Measurements from ENCODE around the gene GNPAT. TPM values are rescaled to one million over a fixed set of nuclear protein-coding genes. Genes with fewer than 3 reads are reported as not detected.

GNPAT gene
- total RNA-seq, 1 experiment from 2014 or later, result 40.5 TPM

DNA sequence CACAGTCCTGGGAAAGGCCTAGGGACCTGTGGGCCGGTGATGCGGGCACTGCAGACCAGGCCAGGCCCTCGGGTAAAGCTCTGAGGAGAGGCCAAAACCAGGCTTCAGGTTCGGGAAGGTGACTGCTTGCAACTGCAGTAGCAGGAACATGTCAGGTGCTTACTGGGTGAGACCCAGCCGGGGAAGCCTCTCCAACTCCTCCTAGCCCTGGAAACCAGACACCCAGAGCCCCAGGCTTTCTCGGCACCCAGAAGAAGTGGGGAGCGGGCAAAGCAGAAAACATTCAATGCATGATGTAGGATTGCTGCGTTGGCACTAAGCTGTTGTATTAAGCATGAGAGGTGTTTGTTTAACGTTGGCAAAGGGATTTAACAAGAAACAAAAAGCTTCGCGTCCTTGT is 20.2 kb upstream of the GNPAT start:
- no peaks in the 10 kb centered on the region for H3K79me2 ChIP-seq (ENCODE audit: low read length)
- H3K4me3 ChIP-seq (ENCODE audit: low read length), result no peak overlapping the region
- ChIA-PET CTCF (no interaction called here), POLR2A (ENCODE audit: unreplicated experiment) (no interaction called here)
- H3K9ac ChIP-seq (ENCODE audit: low read length), result no peak overlapping the region
- H3K36me3 ChIP-seq (ENCODE audit: low read depth, low read length), result peaks cover 13% of the 10 kb centered on the region; the same call in 1 of the 2 replicates
- no peaks in the 10 kb centered on the region for H3K4me1 ChIP-seq (ENCODE audit: insufficient read depth, low read length)
- H3K4me2 ChIP-seq (ENCODE audit: low read length), result no peak overlapping the region
- BruUV-seq (replicated peaks), result no TSS peak
- intact Hi-C loops (cut with micrococcal nuclease), result no loop called here
- DNase-seq (no peak), ATAC-seq (no peak)
- H3K27ac ChIP-seq (ENCODE audit: low read length), result no peak overlapping the region
- no peak overlapping the region for H2AFZ ChIP-seq (ENCODE audit: low read length)
- H3K27me3 ChIP-seq (ENCODE audit: low read length), result peaks cover 8% of the 10 kb centered on the region; the same call in 1 of the 2 replicates
- no peaks in the 10 kb centered on the region for H3F3A ChIP-seq (ENCODE audit: low read length, unreplicated experiment)
- H4K20me1 ChIP-seq (ENCODE audit: low read length), result no peaks in the 10 kb centered on the region
- no peaks in the 10 kb centered on the region for H3K9me2 ChIP-seq (replicated peaks; ENCODE audit: low read length)
- no peaks in the 10 kb centered on the region for H3K9me3 ChIP-seq (ENCODE audit: low read length)
- TF ChIP-seq EZH2 (IDR thresholded peaks at IDR 0.05; ENCODE audit: low read length, unreplicated experiment) (no peak), EZH2phosphoT487 (IDR thresholded peaks at IDR 0.05; ENCODE audit: borderline replicate concordance, low read length) (no peak)
- TF ChIP-seq, protein P1, sequence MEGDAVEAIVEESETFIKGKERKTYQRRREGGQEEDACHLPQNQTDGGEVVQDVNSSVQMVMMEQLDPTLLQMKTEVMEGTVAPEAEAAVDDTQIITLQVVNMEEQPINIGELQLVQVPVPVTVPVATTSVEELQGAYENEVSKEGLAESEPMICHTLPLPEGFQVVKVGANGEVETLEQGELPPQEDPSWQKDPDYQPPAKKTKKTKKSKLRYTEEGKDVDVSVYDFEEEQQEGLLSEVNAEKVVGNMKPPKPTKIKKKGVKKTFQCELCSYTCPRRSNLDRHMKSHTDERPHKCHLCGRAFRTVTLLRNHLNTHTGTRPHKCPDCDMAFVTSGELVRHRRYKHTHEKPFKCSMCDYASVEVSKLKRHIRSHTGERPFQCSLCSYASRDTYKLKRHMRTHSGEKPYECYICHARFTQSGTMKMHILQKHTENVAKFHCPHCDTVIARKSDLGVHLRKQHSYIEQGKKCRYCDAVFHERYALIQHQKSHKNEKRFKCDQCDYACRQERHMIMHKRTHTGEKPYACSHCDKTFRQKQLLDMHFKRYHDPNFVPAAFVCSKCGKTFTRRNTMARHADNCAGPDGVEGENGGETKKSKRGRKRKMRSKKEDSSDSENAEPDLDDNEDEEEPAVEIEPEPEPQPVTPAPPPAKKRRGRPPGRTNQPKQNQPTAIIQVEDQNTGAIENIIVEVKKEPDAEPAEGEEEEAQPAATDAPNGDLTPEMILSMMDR (conservative IDR thresholded peaks at IDR 0.05; ENCODE audit: low read depth, low read length), result no peak

DNA sequence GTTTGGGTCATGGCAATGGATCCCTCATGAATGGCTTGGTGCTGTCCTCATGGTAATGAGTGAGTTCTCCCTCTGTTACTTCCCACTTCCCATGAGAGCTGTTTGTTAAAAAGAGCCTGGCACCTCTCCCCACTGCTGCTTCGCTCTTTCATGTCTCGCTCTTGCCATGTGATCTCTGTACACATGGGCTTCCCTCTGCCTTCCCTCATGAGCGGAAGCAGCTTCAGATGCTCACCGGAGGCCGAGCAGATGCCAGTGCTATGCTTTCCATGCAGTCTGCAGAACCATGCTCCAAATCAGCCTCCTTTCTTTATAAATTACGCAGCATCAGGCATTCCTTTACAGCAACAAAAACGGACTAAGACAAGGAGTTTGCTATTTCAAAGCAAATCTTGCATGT is 14.9 kb upstream of the GNPAT start:
- intact Hi-C loops (cut with micrococcal nuclease), result no loop called here
- no peaks in the 10 kb centered on the region for H3F3A ChIP-seq (ENCODE audit: low read length, unreplicated experiment)
- BruUV-seq (replicated peaks), result no TSS peak
- no peak overlapping the region for H2AFZ ChIP-seq (ENCODE audit: low read length)
- POLR2A ChIA-PET (ENCODE audit: unreplicated experiment), result no interaction called here
- no peak for ATAC-seq
- H3K36me3 ChIP-seq (ENCODE audit: low read depth, low read length), result peaks cover 28% of the 10 kb centered on the region; the same call in 1 of the 2 replicates
- no peak overlapping the region for H3K4me2 ChIP-seq (ENCODE audit: low read length)
- H3K27me3 ChIP-seq (ENCODE audit: low read length), result no peaks in the 10 kb centered on the region
- DNase-seq, result no peak
- H4K20me1 ChIP-seq (ENCODE audit: low read length), result no peaks in the 10 kb centered on the region
- no peaks in the 10 kb centered on the region for H3K9me2 ChIP-seq (replicated peaks; ENCODE audit: low read length)
- H3K4me1 ChIP-seq (ENCODE audit: insufficient read depth, low read length), result no peaks in the 10 kb centered on the region
- TF ChIP-seq EZH2phosphoT487 (IDR thresholded peaks at IDR 0.05; ENCODE audit: borderline replicate concordance, low read length) (no peak), EZH2 (IDR thresholded peaks at IDR 0.05; ENCODE audit: low read length, unreplicated experiment) (no peak)
- TF ChIP-seq, protein P1 (conservative IDR thresholded peaks at IDR 0.05; ENCODE audit: low read depth, low read length), result no peak
- no peaks in the 10 kb centered on the region for H3K79me2 ChIP-seq (ENCODE audit: low read length)
- CTCF ChIA-PET, result no interaction called here
- H3K27ac ChIP-seq (ENCODE audit: low read length), result no peak overlapping the region
- H3K9ac ChIP-seq (ENCODE audit: low read length), result no peak overlapping the region
- no peaks in the 10 kb centered on the region for H3K9me3 ChIP-seq (ENCODE audit: low read length)
- no peak overlapping the region for H3K4me3 ChIP-seq (ENCODE audit: low read length)

DNA sequence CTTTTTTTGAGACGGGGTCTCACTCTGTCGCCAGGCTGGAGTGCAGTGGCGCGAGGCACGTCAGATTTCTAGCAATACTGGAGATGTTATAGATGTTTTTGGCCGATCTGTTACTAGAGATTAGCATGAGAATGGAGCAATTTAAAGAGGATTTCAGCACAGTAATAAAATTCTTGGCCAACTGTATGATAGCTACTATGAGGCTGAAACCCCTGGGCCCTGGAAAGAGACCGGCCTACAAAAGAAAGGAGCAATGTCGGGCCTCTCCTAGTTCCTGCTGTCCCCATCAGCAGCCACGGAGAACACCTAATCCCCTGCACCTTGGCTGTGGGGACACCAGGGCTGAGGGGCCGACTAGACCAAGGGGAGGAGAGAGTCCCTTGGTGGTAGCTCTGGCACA is 9.5 kb upstream of the GNPAT start:
- peaks cover 16% of the 10 kb centered on the region; the same call in 1 of the 2 replicates for H3K36me3 ChIP-seq (ENCODE audit: low read depth, low read length)
- intact Hi-C loops (cut with micrococcal nuclease), result no loop called here
- no TSS peak for BruUV-seq (replicated peaks)

More for the DNA sequence above, 9.5 kb upstream of the GNPAT start:
- Histone ChIP-seq H3K4me3 (ENCODE audit: low read length) (no peak overlapping the region), H3F3A (ENCODE audit: low read length, unreplicated experiment) (no peaks in the 10 kb centered on the region), H2AFZ (ENCODE audit: low read length) (no peak overlapping the region), H3K9ac (ENCODE audit: low read length) (no peak overlapping the region), H4K20me1 (ENCODE audit: low read length) (no peaks in the 10 kb centered on the region), H3K4me1 (ENCODE audit: insufficient read depth, low read length) (no peaks in the 10 kb centered on the region), H3K27me3 (ENCODE audit: low read length) (no peaks in the 10 kb centered on the region), H3K9me2 (replicated peaks; ENCODE audit: low read length) (no peaks in the 10 kb centered on the region), H3K79me2 (ENCODE audit: low read length) (no peaks in the 10 kb centered on the region), H3K4me2 (ENCODE audit: low read length) (no peak overlapping the region), H3K9me3 (ENCODE audit: low read length) (no peaks in the 10 kb centered on the region), H3K27ac (ENCODE audit: low read length) (no peak overlapping the region)
- ChIA-PET CTCF (no interaction called here), POLR2A (ENCODE audit: unreplicated experiment) (no interaction called here)
- DNase-seq (no peak), ATAC-seq (no peak)
- TF ChIP-seq EZH2 (IDR thresholded peaks at IDR 0.05; ENCODE audit: low read length, unreplicated experiment), result no peak
- TF ChIP-seq EZH2phosphoT487 (IDR thresholded peaks at IDR 0.05; ENCODE audit: borderline replicate concordance, low read length), result no peak
- TF ChIP-seq, protein P1 (conservative IDR thresholded peaks at IDR 0.05; ENCODE audit: low read depth, low read length), result no peak
